ENCODE data around the gene CHST14.

DNA sequence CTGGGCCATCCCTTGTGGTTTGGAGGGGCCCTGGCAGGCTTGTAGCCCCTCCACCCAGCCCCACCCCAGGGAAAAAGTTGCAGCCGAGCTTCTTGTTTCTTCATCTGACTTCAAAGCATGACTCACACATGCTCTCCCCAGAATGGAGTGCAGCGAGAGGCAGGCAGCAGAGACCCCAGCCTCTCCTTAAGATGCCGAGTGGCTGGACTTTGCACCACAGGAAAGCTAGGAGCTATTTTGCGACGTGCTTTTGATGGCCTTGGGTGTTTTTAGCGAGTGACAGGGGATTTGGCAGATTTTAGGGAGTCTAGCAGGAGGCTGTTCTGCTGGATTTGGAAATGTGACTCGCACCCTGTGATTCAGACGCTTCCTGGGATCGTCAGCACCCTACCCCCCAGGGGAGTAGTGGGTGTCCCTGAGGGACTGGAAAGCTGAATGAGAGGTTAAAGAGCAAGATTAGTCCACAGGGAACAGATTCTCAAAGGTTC is 15.8 kb upstream of the CHST14 start:
- TF ChIP-seq ZFX (IDR thresholded peaks at IDR 0.05; ENCODE audit: borderline replicate concordance) = no peak
- TF ChIP-seq, protein P1, sequence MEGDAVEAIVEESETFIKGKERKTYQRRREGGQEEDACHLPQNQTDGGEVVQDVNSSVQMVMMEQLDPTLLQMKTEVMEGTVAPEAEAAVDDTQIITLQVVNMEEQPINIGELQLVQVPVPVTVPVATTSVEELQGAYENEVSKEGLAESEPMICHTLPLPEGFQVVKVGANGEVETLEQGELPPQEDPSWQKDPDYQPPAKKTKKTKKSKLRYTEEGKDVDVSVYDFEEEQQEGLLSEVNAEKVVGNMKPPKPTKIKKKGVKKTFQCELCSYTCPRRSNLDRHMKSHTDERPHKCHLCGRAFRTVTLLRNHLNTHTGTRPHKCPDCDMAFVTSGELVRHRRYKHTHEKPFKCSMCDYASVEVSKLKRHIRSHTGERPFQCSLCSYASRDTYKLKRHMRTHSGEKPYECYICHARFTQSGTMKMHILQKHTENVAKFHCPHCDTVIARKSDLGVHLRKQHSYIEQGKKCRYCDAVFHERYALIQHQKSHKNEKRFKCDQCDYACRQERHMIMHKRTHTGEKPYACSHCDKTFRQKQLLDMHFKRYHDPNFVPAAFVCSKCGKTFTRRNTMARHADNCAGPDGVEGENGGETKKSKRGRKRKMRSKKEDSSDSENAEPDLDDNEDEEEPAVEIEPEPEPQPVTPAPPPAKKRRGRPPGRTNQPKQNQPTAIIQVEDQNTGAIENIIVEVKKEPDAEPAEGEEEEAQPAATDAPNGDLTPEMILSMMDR (IDR thresholded peaks at IDR 0.05) = no peak

Measured in 22Rv1 (cell line).